Testis (tissue), 2 donors: ENCODE data around the gene SKAP1.

Experiments used
- CTCF ChIP-seq, 3 experiments: fragments of 450-650 bp in 2 of 3; fragments of 200-600 bp in 1 of 3; sonication (generic) in 1 of 3; IDR thresholded peaks; one replicate each; pipeline ENCODE4 v1.5.1; 2016 to 2019; ENCODE audit warnings: antibody characterized with exemption in 3 of 3, mild to moderate bottlenecking in 2 of 3, moderate library complexity in 1 of 3
- POLR2A ChIP-seq: fragments of 450-650 bp; IDR thresholded peaks from one replicate; pipeline ENCODE4 v1.6.1; 2017; ENCODE audit warnings: antibody characterized with exemption, mild to moderate bottlenecking, moderate library complexity

- no peak for TF ChIP-seq CTCF (IDR thresholded peaks at IDR 0.05)
- no peak for TF ChIP-seq POLR2A
Measured at GRCh38 chr17:48095611-48096010, 334.4 kb downstream of the SKAP1 start.
